GM12878 (cell line): ENCODE measurements around the gene UBE2C. TPM values are rescaled to one million over a fixed set of nuclear protein-coding genes. Genes with fewer than 3 reads are reported as not detected.

Source experiments
- ATF7 ChIP-seq: fragments of 450-650 bp; IDR thresholded peaks from 2 replicates; pipeline ENCODE4 v1.6.1; 2016; ENCODE audit warnings: low read depth, mild to moderate bottlenecking
- BCL3 ChIP-seq: IDR thresholded peaks from 2 replicates; pipeline ENCODE4 v1.6.1; 2011; ENCODE audit warnings: borderline replicate concordance, low read depth, mild to moderate bottlenecking, moderate library complexity, low read length; ENCODE audit not compliant: insufficient read depth, poor library complexity, severe bottlenecking
- BHLHE40 ChIP-seq, 2 experiments: fragments of 450-650 bp in 1 of 2; IDR thresholded peaks; 2 replicates each; pipeline ENCODE4 v1.6.1; 2011 to 2017; ENCODE audit warnings: low read depth in 2 of 2, borderline replicate concordance in 1 of 2, improper control_type of control experiment in 1 of 2, low read length in 1 of 2, mild to moderate bottlenecking in 1 of 2
- CREM ChIP-seq: IDR thresholded peaks from 2 replicates; pipeline ENCODE4 v1.6.1; 2014; ENCODE audit warnings: antibody characterized with exemption, low read depth
- CUX1 ChIP-seq: IDR thresholded peaks from 2 replicates; pipeline ENCODE4 v1.6.1; 2012; ENCODE audit warnings: improper control_type of control experiment, low read depth, low read length; ENCODE audit not compliant: insufficient replicate concordance
- E4F1 ChIP-seq: fragments of 450-650 bp; IDR thresholded peaks from 2 replicates; pipeline ENCODE4 v1.6.1; 2018; ENCODE audit warnings: borderline replicate concordance, mild to moderate bottlenecking; ENCODE audit not compliant: partially characterized antibody
- ETV6 ChIP-seq, 2 experiments: fragments of 450-650 bp in 1 of 2; IDR thresholded peaks in 1 of 2; conservative IDR thresholded peaks in 1 of 2; 2 replicates each; pipeline ENCODE4 v1.6.1; 2014; ENCODE audit warnings: antibody characterized with exemption in 1 of 2, borderline replicate concordance in 1 of 2, low read depth in 1 of 2, mild to moderate bottlenecking in 1 of 2, moderate library complexity in 1 of 2
- HCFC1 ChIP-seq: fragments of 150-350 bp; IDR thresholded peaks from 2 replicates; pipeline ENCODE4 v1.6.1; 2014; ENCODE audit warnings: low read length
- HDAC2 ChIP-seq: fragments of 200-600 bp; sonication (generic); IDR thresholded peaks from 2 replicates; pipeline ENCODE4 v1.6.1; 2017
- HDAC6 ChIP-seq: fragments of 200-600 bp; sonication (generic); IDR thresholded peaks from one replicate; pipeline ENCODE4 v1.8.0; 2017; ENCODE audit warnings: antibody characterized with exemption; ENCODE audit not compliant: unreplicated experiment
- JUND ChIP-seq: IDR thresholded peaks from 2 replicates; pipeline ENCODE4 v1.6.1; 2012; ENCODE audit warnings: low read depth, mild to moderate bottlenecking, low read length, improper control_type of control experiment, moderate library complexity
- KLF5 ChIP-seq: fragments of 450-650 bp; IDR thresholded peaks from 2 replicates; pipeline ENCODE4 v1.6.1; 2014; ENCODE audit warnings: mild to moderate bottlenecking; ENCODE audit not compliant: partially characterized antibody
- MLLT1 ChIP-seq: fragments of 450-650 bp; IDR thresholded peaks from 2 replicates; pipeline ENCODE4 v1.6.1; 2016; ENCODE audit warnings: mild to moderate bottlenecking
- MTA3 ChIP-seq: IDR thresholded peaks from 2 replicates; pipeline ENCODE4 v1.6.1; 2012; ENCODE audit warnings: low read length, inconsistent platforms, borderline replicate concordance
- PAX8 ChIP-seq: fragments of 450-650 bp; IDR thresholded peaks from 2 replicates; pipeline ENCODE4 v1.6.1; 2017; ENCODE audit warnings: mild to moderate bottlenecking, moderate library complexity
- RAD51 ChIP-seq: fragments of 450-650 bp; IDR thresholded peaks from 2 replicates; pipeline ENCODE4 v1.6.1; 2016; ENCODE audit warnings: moderate library complexity, mild to moderate bottlenecking, inconsistent platforms
- RB1 ChIP-seq: fragments of 450-650 bp; formaldehyde crosslinking; IDR thresholded peaks from 2 replicates; pipeline ENCODE4 v1.6.1; 2017; ENCODE audit warnings: mild to moderate bottlenecking, borderline replicate concordance
- RCOR1 ChIP-seq: conservative IDR thresholded peaks from 2 replicates; pipeline ENCODE4 v1.6.1; 2012; ENCODE audit warnings: low read depth, low read length, improper control_type of control experiment
- SREBF2 ChIP-seq: IDR thresholded peaks from 2 replicates; pipeline ENCODE4 v1.6.1; 2012; ENCODE audit warnings: mild to moderate bottlenecking, low read length
- WRNIP1 ChIP-seq: IDR thresholded peaks from 2 replicates; pipeline ENCODE4 v1.6.1; 2011; ENCODE audit warnings: low read depth, low read length, improper control_type of control experiment, borderline replicate concordance
- ZNF274 ChIP-seq: IDR thresholded peaks from one replicate; pipeline ENCODE4 v1.8.0; 2011; ENCODE audit not compliant: insufficient read length, insufficient read depth
- polyA plus RNA-seq, 11 experiments: library from polyadenylated mRNA; depleted of rRNA in 4 of 11; unstranded in 6 of 11; stranded (reverse) in 5 of 11; fragments of >200 nt; fragmentation: Nextera tagmentation in 4 of 11; fragmentation: Illumina TruSeq in 1 of 11; extraction: Ambion mirVana in 4 of 11; extraction: Trizol in 1 of 11; gene quantifications; 1 replicate in 1 of 11; 2 replicates in 10 of 11; pipeline versions ENCODE4 v1.2.1 to v1.2.3, GENCODE V29; 2011 to 2016; ENCODE audit warnings: inconsistent platforms in 2 of 11, missing spikeins in 2 of 11, low read depth in 1 of 11
- total RNA-seq, 4 experiments: library from RNA; depleted of rRNA in 3 of 4; stranded (reverse); fragments of >200 nt in 3 of 4; fragmentation: Illumina TruSeq in 1 of 4; extraction: Trizol in 1 of 4; gene quantifications; 2 replicates each; pipeline versions ENCODE4 v1.2.1 to v1.2.3, GENCODE V29; 2013 to 2021

Gene UBE2C
- total and polyA plus RNA-seq, 10 of the 15 experiments (the other 5 are each of a cell fraction or from before 2014, with no cell fraction given), result 86.2 to 412 (median 176) TPM

GRCh38 chr20:45771182-45771759, 41.2 kb upstream of the UBE2C start (continued):
- TF ChIP-seq CUX1 (no peak), ETV6 (conservative IDR thresholded peaks at IDR 0.05 in 1 of 2, IDR thresholded peaks at IDR 0.05 in 1 of 2; ENCODE audit: borderline replicate concordance in 1 of 2, low read depth in 1 of 2) (no peak), KLF5 (no peak), HDAC6 (no peak), CREM (no peak), RAD51 (peak; percentile 90), JUND (no peak), MLLT1 (no peak), RCOR1 (0 out of 2 replicates have a peak, but pooled peaks have one; percentile 51), ZNF274 (no peak), SREBF2 (no peak), ATF7 (no peak), MTA3 (no peak), BHLHE40 (IDR thresholded peaks at IDR 0.05; ENCODE audit: borderline replicate concordance in 1 of 2, low read depth in 2 of 2, low read length in 1 of 2) (no peak), BCL3 (no peak), PAX8 (no peak), WRNIP1 (no peak), HCFC1 (no peak), E4F1 (no peak), HDAC2 (no peak), RB1 (no peak)
